Thymus (tissue), 11 donors: Measurements from ENCODE around the gene GRM5. TPM values are rescaled to one million over a fixed set of nuclear protein-coding genes. Genes with fewer than 3 reads are reported as not detected.
"Not testable (repeated sequence)": the region's sequence is repeated elsewhere in the genome, so short reads cannot be mapped to it uniquely, and the experiment has no call there.

ENCODE experiments used
- DNase-seq, 9 donors: peaks; one replicate each; pipeline ENCODE4 v3.0.0-alpha.2; 2013; ENCODE audit warnings: low spot score in 9 of 9, low read depth in 6 of 9, missing footprints in 1 of 9
- H3K27ac ChIP-seq, 2 donors: one replicate each; pipeline ENCODE4 v1.5.1; 2013; ENCODE audit warnings: control low read depth in 1 of 2, low read depth in 1 of 2, low read length in 1 of 2, mild to moderate bottlenecking in 1 of 2, moderate library complexity in 1 of 2
- H3K27me3 ChIP-seq, 2 donors: one replicate each; pipeline ENCODE4 v1.5.1; 2013; ENCODE audit warnings: low read length in 1 of 2; ENCODE audit not compliant: control insufficient read depth in 2 of 2, insufficient read depth in 1 of 2
- H3K36me3 ChIP-seq, 2 donors: one replicate each; pipeline ENCODE4 v1.5.1; 2013; ENCODE audit warnings: low read length in 1 of 2, mild to moderate bottlenecking in 1 of 2, moderate library complexity in 1 of 2; ENCODE audit not compliant: control insufficient read depth in 2 of 2, insufficient read depth in 2 of 2
- H3K4me1 ChIP-seq, 2 donors: one replicate each; pipeline ENCODE4 v1.5.1; 2013; ENCODE audit warnings: low read length in 2 of 2; ENCODE audit not compliant: control insufficient read depth in 2 of 2, insufficient read depth in 2 of 2
- H3K4me3 ChIP-seq, 2 donors: one replicate each; pipeline ENCODE4 v1.5.1; 2013; ENCODE audit warnings: low read length in 2 of 2, control low read depth in 1 of 2, mild to moderate bottlenecking in 1 of 2
- H3K9me3 ChIP-seq, 2 donors: one replicate each; pipeline ENCODE4 v1.5.1; 2013; ENCODE audit warnings: low read length in 1 of 2, mild to moderate bottlenecking in 1 of 2; ENCODE audit not compliant: control insufficient read depth in 2 of 2, insufficient read depth in 1 of 2
- WGBS: extraction: QIAGEN DNeasy Blood & Tissue Kit; methylation state at CpG from one replicate; pipeline ENCODE4 v1.1.7; 2013; 5-methylcytosine and 5-hydroxymethylcytosine counted together
- polyA plus RNA-seq: library from polyadenylated mRNA; stranded (reverse); fragments of 200-250 nt; gene quantifications from one replicate; pipeline ENCODE4 v1.2.3, GENCODE V29; 2013
- total RNA-seq: library from RNA; stranded (reverse); fragments of 120-200 nt; gene quantifications from one replicate; pipeline ENCODE4 v1.2.4, GENCODE V29; 2013
- donor health status: healthy.

GRM5 gene
- total and polyA plus RNA-seq, 2 donors, result 0.05 TPM

- Histone ChIP-seq H3K27me3 (no peaks in the 10 kb centered on the region), H3K4me1 (no peaks in the 10 kb centered on the region), H3K9me3 (no peaks in the 10 kb centered on the region), H3K36me3 (no peaks in the 10 kb centered on the region), H3K27ac (no peak overlapping the region), H3K4me3 (no peak overlapping the region)
- no peak for DNase-seq
- WGBS, result 97% methylated on average over 4 of the region's 4 CpGs
Measured at GRCh38 chr11:88478136-88478815, 587.5 kb downstream of the GRM5 start.

- H3K27ac ChIP-seq, result no peak overlapping the region
- WGBS, result 89% methylated on average over 1 of the region's 1 CpG
- DNase-seq, result no peak
Measured at GRCh38 chr11:88475991-88476418, 589.8 kb downstream of the GRM5 start.

GRCh38 chr11:88474655-88475054 is 591.1 kb downstream of the GRM5 start:
- Histone ChIP-seq H3K4me1 (no peaks in the 10 kb centered on the region), H3K27ac (no peak overlapping the region)
- WGBS, result 63% methylated on average over 2 of the region's 2 CpGs

More at GRCh38 chr11:88475991-88476418, 589.8 kb downstream of the GRM5 start:
- Histone ChIP-seq H3K27me3 (no peaks in the 10 kb centered on the region), H3K4me3 (no peak overlapping the region), H3K36me3 (no peaks in the 10 kb centered on the region), H3K4me1 (no peaks in the 10 kb centered on the region), H3K9me3 (no peaks in the 10 kb centered on the region)

GRCh38 chr11:88469561-88470225 is 596.1 kb downstream of the GRM5 start:
- no peak for DNase-seq
- H3K4me3 ChIP-seq, result no peak overlapping the region
- H3K4me1 ChIP-seq, result no peaks in the 10 kb centered on the region
- H3K27ac ChIP-seq, result no peak overlapping the region
- no peaks in the 10 kb centered on the region for H3K36me3 ChIP-seq
- 86% methylated on average over 6 of the region's 6 CpGs for WGBS
- no peaks in the 10 kb centered on the region for H3K27me3 ChIP-seq
- H3K9me3 ChIP-seq, result no peaks in the 10 kb centered on the region

More at GRCh38 chr11:88474655-88475054, 591.1 kb downstream of the GRM5 start:
- H3K9me3 ChIP-seq, result no peaks in the 10 kb centered on the region
- no peaks in the 10 kb centered on the region for H3K27me3 ChIP-seq
- H3K36me3 ChIP-seq, result no peaks in the 10 kb centered on the region
- DNase-seq, result no peak
- no peak overlapping the region for H3K4me3 ChIP-seq

GRCh38 chr11:88464528-88464927 is 601.3 kb downstream of the GRM5 start:
- Histone ChIP-seq H3K9me3 (peaks cover 0 to 9% of the 10 kb centered on the region in 2 donors), H3K36me3 (no peaks in the 10 kb centered on the region), H3K4me3 (no peak overlapping the region), H3K27ac (no peak overlapping the region), H3K27me3 (no peaks in the 10 kb centered on the region), H3K4me1 (peaks cover 0 to 2% of the 10 kb centered on the region in 2 donors)
- 88% methylated on average over 4 of the region's 4 CpGs for WGBS
- no peak for DNase-seq

- WGBS, result 88% methylated on average over 6 of the region's 6 CpGs
- H3K27me3 ChIP-seq, H3K27ac ChIP-seq, H3K9me3 ChIP-seq, H3K36me3 ChIP-seq, DNase-seq, H3K4me3 ChIP-seq, H3K4me1 ChIP-seq: not testable (repeated sequence)
Measured at GRCh38 chr11:88463301-88463700, 602.5 kb downstream of the GRM5 start.

- not testable (repeated sequence) for H3K27me3 ChIP-seq
- 91% methylated on average over 4 of the region's 4 CpGs for WGBS
Measured at GRCh38 chr11:88458047-88458446, 607.7 kb downstream of the GRM5 start.

GRCh38 chr11:88455974-88456373 is 609.8 kb downstream of the GRM5 start:
- H3K27ac ChIP-seq, result no peak overlapping the region
- H3K36me3 ChIP-seq, result no peaks in the 10 kb centered on the region
- no peaks in the 10 kb centered on the region for H3K4me1 ChIP-seq
- no peak overlapping the region for H3K4me3 ChIP-seq
- 99% methylated on average over 2 of the region's 2 CpGs for WGBS
- no peak for DNase-seq
- no peaks in the 10 kb centered on the region for H3K9me3 ChIP-seq
- H3K27me3 ChIP-seq, result no peaks in the 10 kb centered on the region

More at GRCh38 chr11:88458047-88458446, 607.7 kb downstream of the GRM5 start:
- H3K36me3 ChIP-seq, DNase-seq, H3K27ac ChIP-seq, H3K4me3 ChIP-seq, H3K4me1 ChIP-seq, H3K9me3 ChIP-seq: not testable (repeated sequence)

GRCh38 chr11:88454881-88455280 is 610.9 kb downstream of the GRM5 start:
- H3K27me3 ChIP-seq, result no peaks in the 10 kb centered on the region
- H3K4me1 ChIP-seq, result no peaks in the 10 kb centered on the region
- no peak overlapping the region for H3K4me3 ChIP-seq
- H3K9me3 ChIP-seq, result no peaks in the 10 kb centered on the region
- no peak for DNase-seq
- H3K27ac ChIP-seq, result no peak overlapping the region
- no peaks in the 10 kb centered on the region for H3K36me3 ChIP-seq
- 93% methylated on average over 3 of the region's 3 CpGs for WGBS
